ENCODE data around the gene SERTM1.

Gene SERTM1

GRCh38 chr13:36630181-36630803 is 43.5 kb upstream of the SERTM1 start:
- Histone ChIP-seq H3K27me3 (ENCODE audit: low read length) (no peaks in the 10 kb centered on the region), H3K9me2 (replicated peaks; ENCODE audit: insufficient read depth, low read length) (no peaks in the 10 kb centered on the region), H3K9ac (ENCODE audit: low read length) (no peak overlapping the region), H3K36me3 (ENCODE audit: low read length) (no peaks in the 10 kb centered on the region), H3K79me2 (ENCODE audit: insufficient read depth, low read length) (no peaks in the 10 kb centered on the region), H2AFZ (ENCODE audit: low read depth, low read length, severe bottlenecking) (no peak overlapping the region), H3K27ac (ENCODE audit: low read depth, low read length) (no peak overlapping the region), H3K4me2 (ENCODE audit: low read depth, low read length, poor library complexity, severe bottlenecking) (no peak overlapping the region), H3K4me3 (ENCODE audit: insufficient read depth, low read length, poor library complexity, severe bottlenecking) (no peak overlapping the region), H3K9me3 (ENCODE audit: insufficient read depth, low read length) (no peaks in the 10 kb centered on the region), H3F3A (ENCODE audit: insufficient read depth) (no peaks in the 10 kb centered on the region), H4K20me1 (ENCODE audit: low read depth, low read length) (no peaks in the 10 kb centered on the region)
- TF ChIP-seq, protein P1, sequence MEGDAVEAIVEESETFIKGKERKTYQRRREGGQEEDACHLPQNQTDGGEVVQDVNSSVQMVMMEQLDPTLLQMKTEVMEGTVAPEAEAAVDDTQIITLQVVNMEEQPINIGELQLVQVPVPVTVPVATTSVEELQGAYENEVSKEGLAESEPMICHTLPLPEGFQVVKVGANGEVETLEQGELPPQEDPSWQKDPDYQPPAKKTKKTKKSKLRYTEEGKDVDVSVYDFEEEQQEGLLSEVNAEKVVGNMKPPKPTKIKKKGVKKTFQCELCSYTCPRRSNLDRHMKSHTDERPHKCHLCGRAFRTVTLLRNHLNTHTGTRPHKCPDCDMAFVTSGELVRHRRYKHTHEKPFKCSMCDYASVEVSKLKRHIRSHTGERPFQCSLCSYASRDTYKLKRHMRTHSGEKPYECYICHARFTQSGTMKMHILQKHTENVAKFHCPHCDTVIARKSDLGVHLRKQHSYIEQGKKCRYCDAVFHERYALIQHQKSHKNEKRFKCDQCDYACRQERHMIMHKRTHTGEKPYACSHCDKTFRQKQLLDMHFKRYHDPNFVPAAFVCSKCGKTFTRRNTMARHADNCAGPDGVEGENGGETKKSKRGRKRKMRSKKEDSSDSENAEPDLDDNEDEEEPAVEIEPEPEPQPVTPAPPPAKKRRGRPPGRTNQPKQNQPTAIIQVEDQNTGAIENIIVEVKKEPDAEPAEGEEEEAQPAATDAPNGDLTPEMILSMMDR (IDR thresholded peaks at IDR 0.05; ENCODE audit: insufficient read depth, low read length, poor library complexity, severe bottlenecking) = no peak
- TF ChIP-seq EZH2phosphoT487 (conservative IDR thresholded peaks at IDR 0.05; ENCODE audit: low read length) = no peak

DNA sequence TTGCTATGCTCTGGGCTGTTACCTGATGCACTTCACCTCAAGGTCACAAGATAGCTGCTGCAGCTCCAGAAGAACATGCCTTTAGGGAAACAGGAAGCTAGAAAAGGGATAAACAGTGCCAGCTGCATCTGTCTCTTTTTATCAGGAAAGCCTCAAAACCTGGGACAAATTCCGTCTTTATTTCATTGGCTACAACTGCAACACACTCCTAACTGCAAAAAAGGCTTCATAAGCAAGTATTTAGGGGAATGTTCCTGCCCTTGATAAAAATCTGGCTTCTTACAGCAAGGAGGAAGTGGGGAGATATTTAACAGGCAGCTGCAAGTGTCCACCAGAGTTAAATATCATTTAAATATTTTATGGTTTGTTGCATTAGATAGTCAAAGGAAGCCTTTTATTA is 34.2 kb upstream of the SERTM1 start:
- no peaks in the 10 kb centered on the region for H4K20me1 ChIP-seq (ENCODE audit: low read depth, low read length)
- no peak overlapping the region for H3K9ac ChIP-seq (ENCODE audit: low read length)
- H3K4me2 ChIP-seq (ENCODE audit: low read depth, low read length, poor library complexity, severe bottlenecking) = no peak overlapping the region
- no peaks in the 10 kb centered on the region for H3K27me3 ChIP-seq (ENCODE audit: low read length)
- no peaks in the 10 kb centered on the region for H3K36me3 ChIP-seq (ENCODE audit: low read length)
- H3K9me2 ChIP-seq (replicated peaks; ENCODE audit: insufficient read depth, low read length) = no peaks in the 10 kb centered on the region; the same call in 1 of the 2 replicates
- no peak overlapping the region for H3K4me3 ChIP-seq (ENCODE audit: insufficient read depth, low read length, poor library complexity, severe bottlenecking)
- TF ChIP-seq, protein P1 (IDR thresholded peaks at IDR 0.05; ENCODE audit: insufficient read depth, low read length, poor library complexity, severe bottlenecking) = no peak
- no peak for TF ChIP-seq EZH2phosphoT487 (conservative IDR thresholded peaks at IDR 0.05; ENCODE audit: low read length)
- H3K79me2 ChIP-seq (ENCODE audit: insufficient read depth, low read length) = no peaks in the 10 kb centered on the region
- H2AFZ ChIP-seq (ENCODE audit: low read depth, low read length, severe bottlenecking) = no peak overlapping the region
- no peak overlapping the region for H3K27ac ChIP-seq (ENCODE audit: low read depth, low read length)
- no peaks in the 10 kb centered on the region for H3F3A ChIP-seq (ENCODE audit: insufficient read depth)
- H3K9me3 ChIP-seq (ENCODE audit: insufficient read depth, low read length) = no peaks in the 10 kb centered on the region

DNA sequence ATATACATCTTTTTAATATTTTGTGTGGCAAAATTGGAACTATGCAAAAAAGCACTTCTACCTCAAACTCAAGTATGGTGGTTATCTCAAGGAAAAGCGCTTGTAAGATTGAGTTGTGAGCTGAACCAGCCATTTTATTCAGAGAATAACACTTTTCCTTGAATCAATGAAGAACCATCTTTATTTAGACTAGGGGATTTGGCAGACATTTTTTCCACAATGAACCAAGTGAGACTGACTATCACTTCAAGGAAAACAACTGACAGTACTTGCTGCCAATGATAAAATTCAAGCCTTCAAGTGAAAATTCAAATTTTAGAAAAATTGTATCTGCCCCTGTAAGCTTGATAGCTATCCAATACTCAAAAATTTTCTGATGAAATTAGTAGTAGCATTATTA is 23.2 kb upstream of the SERTM1 start:
- Histone ChIP-seq H3F3A (ENCODE audit: insufficient read depth) (no peaks in the 10 kb centered on the region), H2AFZ (ENCODE audit: low read depth, low read length, severe bottlenecking) (no peak overlapping the region), H3K4me2 (ENCODE audit: low read depth, low read length, poor library complexity, severe bottlenecking) (no peak overlapping the region), H3K79me2 (ENCODE audit: insufficient read depth, low read length) (no peaks in the 10 kb centered on the region), H3K27ac (ENCODE audit: low read depth, low read length) (no peak overlapping the region), H3K36me3 (ENCODE audit: low read length) (no peaks in the 10 kb centered on the region), H3K9ac (ENCODE audit: low read length) (no peak overlapping the region), H3K9me3 (ENCODE audit: insufficient read depth, low read length) (no peaks in the 10 kb centered on the region), H3K4me3 (ENCODE audit: insufficient read depth, low read length, poor library complexity, severe bottlenecking) (no peak overlapping the region), H4K20me1 (ENCODE audit: low read depth, low read length) (no peaks in the 10 kb centered on the region), H3K27me3 (ENCODE audit: low read length) (no peaks in the 10 kb centered on the region), H3K9me2 (replicated peaks; ENCODE audit: insufficient read depth, low read length) (no peaks in the 10 kb centered on the region)
- TF ChIP-seq EZH2phosphoT487 (conservative IDR thresholded peaks at IDR 0.05; ENCODE audit: low read length) = no peak
- TF ChIP-seq, protein P1 (IDR thresholded peaks at IDR 0.05; ENCODE audit: insufficient read depth, low read length, poor library complexity, severe bottlenecking) = no peak
